Kidney (tissue), 14 donors: ENCODE results near the gene TMEM131. TPM values are rescaled to one million over a fixed set of nuclear protein-coding genes. Genes with fewer than 3 reads are reported as not detected.

Source experiments
- DNase-seq, 5 donors: peaks; one replicate each; pipeline ENCODE4 v3.0.0-alpha.2; 2013 to 2020
- FAIRE-seq: peaks from 2 replicates; lab custom pipeline; 2012; peaks lifted over from hg19 to GRCh38; lab: Jason Lieb, UNC
- H3K27ac ChIP-seq, 2 donors: one replicate each; pipeline ENCODE4 v1.7.0; 2013; ENCODE audit warnings: low read depth in 2 of 2, low read length in 2 of 2, inconsistent platforms in 1 of 2
- H3K27me3 ChIP-seq: one replicate; pipeline ENCODE4 v1.7.1; 2013; ENCODE audit warnings: low read length, inconsistent platforms; ENCODE audit not compliant: control insufficient read depth, insufficient read depth
- H3K36me3 ChIP-seq, 3 donors: one replicate each; pipeline versions ENCODE4 v1.7.0 to v1.7.1; 2013; ENCODE audit warnings: low read length in 3 of 3, control low read depth in 1 of 3, inconsistent platforms in 1 of 3; ENCODE audit not compliant: insufficient read depth in 3 of 3, control insufficient read depth in 2 of 3
- H3K4me1 ChIP-seq, 3 donors: one replicate each; pipeline versions ENCODE4 v1.7.0 to v1.7.1; 2013; ENCODE audit warnings: low read length in 3 of 3, inconsistent platforms in 1 of 3, low read depth in 1 of 3; ENCODE audit not compliant: control insufficient read depth in 2 of 3, insufficient read depth in 2 of 3
- H3K4me3 ChIP-seq, 3 donors: one replicate each; pipeline versions ENCODE4 v1.7.0 to v1.8.1; 2013; ENCODE audit warnings: low read length in 3 of 3, control low read depth in 1 of 3, inconsistent platforms in 1 of 3
- H3K9ac ChIP-seq, 3 donors: one replicate each; pipeline versions ENCODE4 v1.7.0 to v1.7.1; 2013; ENCODE audit warnings: low read length in 3 of 3, control low read depth in 1 of 3, inconsistent platforms in 1 of 3
- H3K9me3 ChIP-seq, 3 donors: one replicate each; pipeline versions ENCODE4 v1.7.0 to v1.7.1; 2013; ENCODE audit warnings: low read length in 3 of 3, control low read depth in 1 of 3, inconsistent platforms in 1 of 3; ENCODE audit not compliant: control insufficient read depth in 2 of 3, insufficient read depth in 1 of 3
- intact Hi-C: fragments of 100-400 bp; cut with DNase I; formaldehyde crosslinking; loops from one replicate; pipeline ENCODE4 v1.11.1; 2022
- polyA plus RNA-seq: library from polyadenylated mRNA; stranded (reverse); fragments of 350-450 nt; fragmentation: Illumina TruSeq; extraction: RNeasy Lipid Tissue Mini Kit (QIAGEN cat#74804); gene quantifications from one replicate; pipeline ENCODE4 v1.2.3, GENCODE V29; 2014; ENCODE audit warnings: low read depth, low replicate concordance; ENCODE audit not compliant: insufficient read depth
- total RNA-seq: library from RNA; stranded (reverse); fragmentation: NEBNext Ultra II Directional; extraction: Animal tissue kit (Norgen Biotek cat#: 25700); gene quantifications from one replicate; pipeline ENCODE4 v1.2.1, GENCODE V29; 2021
- TF ChIP-seq, protein P1 (sequence below): IDR thresholded peaks from 3 replicates; pipeline ENCODE4 v1.5.1; 2012; ENCODE audit warnings: mild to moderate bottlenecking, moderate library complexity, borderline replicate concordance; ENCODE audit not compliant: insufficient read depth; ENCODE audit errors: extremely low read depth
- donor health status: control.
- donor health status: control.
- donor health status: control.
- donor health status: control.
- donor health status: control.
- donor health status: DM: yes; HTN: yes; CAD: no.
- donor health status: Normal renal cell carcinoma (clear cell type).

TMEM131 gene
- total and polyA plus RNA-seq, 2 donors from 2014 or later, result 8.0 to 38.4 TPM

DNA sequence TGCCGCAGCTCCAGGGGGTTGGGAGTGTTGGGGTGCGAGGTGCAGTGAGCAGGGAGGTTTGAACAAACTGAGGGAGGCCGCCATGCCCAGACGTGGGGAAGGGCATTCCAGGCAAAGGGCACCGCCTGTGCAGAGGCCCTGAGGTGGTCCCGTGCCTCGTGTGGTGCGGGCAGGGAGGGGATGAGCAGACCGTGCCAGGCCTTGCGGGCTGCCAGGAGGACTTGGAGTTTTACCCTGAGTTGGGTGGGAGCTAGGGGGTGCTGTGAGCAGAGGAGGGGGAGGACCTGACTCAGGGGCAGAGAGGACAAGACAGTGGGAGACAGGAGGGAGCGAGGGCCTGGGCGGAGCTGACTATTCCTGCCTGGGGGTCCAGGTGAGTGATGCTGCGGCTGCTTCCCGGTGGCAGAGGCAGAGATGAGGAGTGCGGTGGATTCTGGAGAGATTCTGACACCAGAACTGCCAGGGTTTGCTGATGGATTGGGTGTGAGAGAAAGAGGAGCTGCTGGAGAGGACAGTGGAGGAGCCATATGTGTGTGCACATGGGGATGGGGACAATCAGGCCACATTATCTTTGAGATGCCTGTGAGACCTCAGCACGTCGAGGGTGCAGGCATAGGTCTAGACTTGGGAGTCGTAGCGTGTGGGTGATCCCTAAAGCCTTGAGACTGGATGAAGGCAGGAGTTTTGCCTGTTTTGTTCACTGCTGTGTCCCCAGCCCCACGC lies 259.0 kb downstream of the TMEM131 start:
- intact Hi-C loops, result no loop called here
- Histone ChIP-seq H3K27ac (no peak overlapping the region), H3K9me3 (no peaks in the 10 kb centered on the region), H3K4me1 (no peaks in the 10 kb centered on the region), H3K27me3 (no peaks in the 10 kb centered on the region), H3K36me3 (no peaks in the 10 kb centered on the region), H3K4me3 (no peak overlapping the region), H3K9ac (no peak overlapping the region)
- FAIRE-seq (no peak), DNase-seq (no peak)
- TF ChIP-seq, protein P1, sequence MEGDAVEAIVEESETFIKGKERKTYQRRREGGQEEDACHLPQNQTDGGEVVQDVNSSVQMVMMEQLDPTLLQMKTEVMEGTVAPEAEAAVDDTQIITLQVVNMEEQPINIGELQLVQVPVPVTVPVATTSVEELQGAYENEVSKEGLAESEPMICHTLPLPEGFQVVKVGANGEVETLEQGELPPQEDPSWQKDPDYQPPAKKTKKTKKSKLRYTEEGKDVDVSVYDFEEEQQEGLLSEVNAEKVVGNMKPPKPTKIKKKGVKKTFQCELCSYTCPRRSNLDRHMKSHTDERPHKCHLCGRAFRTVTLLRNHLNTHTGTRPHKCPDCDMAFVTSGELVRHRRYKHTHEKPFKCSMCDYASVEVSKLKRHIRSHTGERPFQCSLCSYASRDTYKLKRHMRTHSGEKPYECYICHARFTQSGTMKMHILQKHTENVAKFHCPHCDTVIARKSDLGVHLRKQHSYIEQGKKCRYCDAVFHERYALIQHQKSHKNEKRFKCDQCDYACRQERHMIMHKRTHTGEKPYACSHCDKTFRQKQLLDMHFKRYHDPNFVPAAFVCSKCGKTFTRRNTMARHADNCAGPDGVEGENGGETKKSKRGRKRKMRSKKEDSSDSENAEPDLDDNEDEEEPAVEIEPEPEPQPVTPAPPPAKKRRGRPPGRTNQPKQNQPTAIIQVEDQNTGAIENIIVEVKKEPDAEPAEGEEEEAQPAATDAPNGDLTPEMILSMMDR, result no peak

DNA sequence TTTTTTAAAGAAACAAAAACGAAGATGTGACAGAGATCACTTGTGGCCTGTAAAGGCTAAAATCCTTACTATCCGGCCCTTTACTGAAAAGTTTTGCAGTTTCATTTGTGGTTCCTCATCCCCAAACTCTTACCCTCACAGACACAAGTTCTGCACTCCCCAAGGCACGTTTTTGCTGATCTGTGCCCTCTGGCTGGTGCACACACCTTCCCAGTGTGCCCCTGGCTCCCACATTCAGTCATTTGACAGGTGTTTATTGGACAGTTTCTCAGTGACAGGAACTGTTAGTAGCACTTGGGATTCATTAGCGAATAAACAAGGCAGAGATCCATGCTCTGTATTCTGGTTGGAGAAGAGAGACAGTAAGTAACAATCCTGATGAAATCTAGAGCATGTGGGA lies 259.6 kb downstream of the TMEM131 start:
- Histone ChIP-seq H3K9me3 (no peaks in the 10 kb centered on the region), H3K4me1 (no peaks in the 10 kb centered on the region), H3K27ac (no peak overlapping the region), H3K27me3 (no peaks in the 10 kb centered on the region), H3K36me3 (no peaks in the 10 kb centered on the region), H3K4me3 (no peak overlapping the region), H3K9ac (no peak overlapping the region)
- FAIRE-seq, result no peak
- TF ChIP-seq, protein P1, result no peak
- no peak for DNase-seq
- intact Hi-C loops, result no loop called here

DNA sequence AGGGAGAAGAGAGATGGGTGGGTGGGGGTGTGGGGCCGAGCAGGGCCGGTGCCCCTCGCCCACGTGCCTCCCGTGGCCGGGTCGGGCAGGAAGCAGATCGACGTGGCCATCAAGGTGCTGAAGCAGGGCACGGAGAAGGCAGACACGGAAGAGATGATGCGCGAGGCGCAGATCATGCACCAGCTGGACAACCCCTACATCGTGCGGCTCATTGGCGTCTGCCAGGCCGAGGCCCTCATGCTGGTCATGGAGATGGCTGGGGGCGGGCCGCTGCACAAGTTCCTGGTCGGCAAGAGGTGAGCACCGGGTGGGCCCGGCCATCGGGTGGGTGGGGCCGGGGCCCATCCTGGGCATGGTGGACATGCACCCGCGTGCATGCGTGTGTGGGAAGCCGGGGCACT lies 260.6 kb downstream of the TMEM131 start:
- no peak overlapping the region for H3K27ac ChIP-seq
- H3K9ac ChIP-seq, result no peak overlapping the region
- peaks cover 0 to 5% (median 3%) of the 10 kb centered on the region in 3 donors for H3K9me3 ChIP-seq
- H3K4me1 ChIP-seq, result no peaks in the 10 kb centered on the region
- TF ChIP-seq, protein P1, result no peak
- H3K27me3 ChIP-seq, result no peaks in the 10 kb centered on the region
- DNase-seq, result peak in 1 of 5 donors; percentile 75
- no peaks in the 10 kb centered on the region for H3K36me3 ChIP-seq
- no peak for FAIRE-seq
- intact Hi-C loops, result no loop called here
- no peak overlapping the region for H3K4me3 ChIP-seq
